BLaER1 (cell line): ENCODE results near the gene TMEM131.

Source experiments
- H3K27ac ChIP-seq: shearing (Covaris generic); formaldehyde crosslinking; 2 replicates; pipeline ENCODE4 v1.8.1; 2022
- H3K27me3 ChIP-seq: shearing (Covaris generic); formaldehyde crosslinking; 2 replicates; pipeline ENCODE4 v1.8.1; 2022
- H3K36me3 ChIP-seq: shearing (Covaris generic); formaldehyde crosslinking; 2 replicates; pipeline ENCODE4 v1.8.1; 2022
- H3K4me1 ChIP-seq: shearing (Covaris generic); formaldehyde crosslinking; 2 replicates; pipeline ENCODE4 v1.8.1; 2022
- H3K4me2 ChIP-seq: shearing (Covaris generic); formaldehyde crosslinking; 2 replicates; pipeline ENCODE4 v1.8.1; 2022
- H3K4me3 ChIP-seq: shearing (Covaris generic); formaldehyde crosslinking; 2 replicates; pipeline ENCODE4 v1.8.1; 2022
- H3K9ac ChIP-seq: shearing (Covaris generic); formaldehyde crosslinking; 2 replicates; pipeline ENCODE4 v1.8.1; 2022
- H3K9me3 ChIP-seq: shearing (Covaris generic); formaldehyde crosslinking; 2 replicates; pipeline ENCODE4 v1.8.1; 2022
- H4K20me1 ChIP-seq: shearing (Covaris generic); formaldehyde crosslinking; 2 replicates; pipeline ENCODE4 v1.8.1; 2022
- Cebpa-rat ChIP-seq: shearing (Covaris generic); IDR thresholded peaks from 2 replicates; pipeline ENCODE4 v1.8.1; 2022

Gene TMEM131

DNA sequence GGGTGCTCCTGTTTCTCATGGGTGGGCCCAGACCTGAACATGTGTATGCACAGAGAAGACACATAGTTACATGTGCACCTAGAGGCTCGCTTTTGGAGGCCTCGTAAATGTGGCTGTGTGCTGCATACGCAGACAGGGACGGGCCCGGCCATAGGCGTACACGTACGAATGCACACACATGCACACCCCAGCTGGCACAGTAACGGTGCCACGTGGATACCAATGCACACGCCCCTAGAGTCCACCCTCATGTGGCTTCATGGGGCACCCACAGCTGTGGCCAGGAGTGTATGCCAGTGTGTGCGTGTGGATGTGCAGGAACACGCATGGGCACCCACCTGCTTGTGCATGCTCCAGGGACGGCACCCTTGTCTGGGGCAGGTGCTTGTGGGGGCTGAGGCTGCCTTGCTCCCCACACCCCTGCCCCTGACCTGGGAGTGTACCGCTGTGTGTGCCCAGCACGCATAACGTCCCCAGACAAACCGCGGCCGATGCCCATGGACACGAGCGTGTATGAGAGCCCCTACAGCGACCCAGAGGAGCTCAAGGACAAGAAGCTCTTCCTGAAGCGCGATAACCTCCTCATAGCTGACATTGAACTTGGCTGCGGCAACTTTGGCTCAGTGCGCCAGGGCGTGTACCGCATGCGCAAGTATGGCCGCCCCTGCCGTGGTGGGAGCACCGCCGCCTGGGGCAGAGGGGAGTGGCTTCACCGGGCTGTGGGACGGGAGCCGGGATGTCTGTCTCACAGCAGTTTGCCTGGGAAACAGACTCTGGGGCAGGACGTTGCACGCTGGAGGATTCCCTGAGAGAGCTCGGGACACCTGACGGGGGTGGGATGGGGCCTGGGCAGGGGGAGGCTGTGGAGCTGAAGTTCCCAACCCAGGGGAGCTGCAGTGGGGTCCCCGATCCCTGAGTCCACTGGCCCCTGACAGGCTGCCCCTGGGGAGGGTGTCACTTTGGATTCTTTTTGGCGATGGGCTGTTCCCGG is 261.4 kb downstream of the TMEM131 start:
- no peak overlapping the region for H3K4me3 ChIP-seq
- no peak for TF ChIP-seq Cebpa-rat
- no peak overlapping the region for H3K4me2 ChIP-seq
- no peak overlapping the region for H3K9ac ChIP-seq
- peaks cover 65% of the 10 kb centered on the region for H3K4me1 ChIP-seq
- no peaks in the 10 kb centered on the region for H3K27me3 ChIP-seq
- H3K27ac ChIP-seq: peak overlapping the region; percentile 9; the same call in 1 of the 2 replicates
- H4K20me1 ChIP-seq: peaks cover 16% of the 10 kb centered on the region; the same call in 1 of the 2 replicates
- H3K9me3 ChIP-seq: peaks cover 13% of the 10 kb centered on the region
- H3K36me3 ChIP-seq: peaks cover 93% of the 10 kb centered on the region

DNA sequence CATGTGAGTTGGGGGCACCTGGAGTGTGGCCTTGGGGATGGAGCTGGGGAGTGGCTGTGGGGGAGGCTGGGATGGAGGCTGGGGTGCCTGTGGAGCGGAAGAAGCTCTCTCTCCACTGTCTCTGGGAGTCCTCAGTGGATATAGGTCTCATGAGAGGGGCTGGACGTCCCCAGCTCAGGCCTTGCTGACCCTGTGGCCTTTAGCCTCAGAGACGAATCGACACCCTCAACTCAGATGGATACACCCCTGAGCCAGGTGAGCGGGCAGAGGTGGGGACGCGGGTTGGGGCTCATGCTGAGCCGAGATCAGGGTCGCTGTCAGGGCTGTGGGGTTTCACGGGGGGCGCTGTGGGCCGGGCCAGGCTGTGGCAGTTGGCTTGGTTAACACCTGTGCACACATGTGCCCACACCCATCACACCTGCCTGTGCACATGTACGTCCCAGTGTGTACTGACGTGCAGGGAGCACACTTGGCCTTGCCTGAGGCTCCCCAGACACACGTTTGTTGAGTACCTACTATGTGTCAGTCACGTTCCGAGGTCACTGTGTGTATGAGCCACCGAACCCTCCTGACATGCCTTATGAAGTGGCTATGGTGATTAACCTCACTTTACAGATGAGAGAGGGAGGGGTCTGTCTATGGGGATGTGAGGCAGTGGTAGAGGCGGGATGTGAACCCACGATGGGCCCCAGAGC is 262.3 kb downstream of the TMEM131 start:
- Histone ChIP-seq H3K4me1 (peaks cover 73% of the 10 kb centered on the region), H3K4me2 (peak overlapping the region; percentile 92; the same call in 1 of the 2 replicates), H3K9ac (no peak overlapping the region), H3K36me3 (peaks cover 92% of the 10 kb centered on the region), H4K20me1 (peaks cover 16% of the 10 kb centered on the region; the same call in 1 of the 2 replicates), H3K4me3 (no peak overlapping the region), H3K27ac (peak overlapping the region; percentile 99), H3K9me3 (peaks cover 13% of the 10 kb centered on the region), H3K27me3 (no peaks in the 10 kb centered on the region)
- TF ChIP-seq Cebpa-rat: no peak

DNA sequence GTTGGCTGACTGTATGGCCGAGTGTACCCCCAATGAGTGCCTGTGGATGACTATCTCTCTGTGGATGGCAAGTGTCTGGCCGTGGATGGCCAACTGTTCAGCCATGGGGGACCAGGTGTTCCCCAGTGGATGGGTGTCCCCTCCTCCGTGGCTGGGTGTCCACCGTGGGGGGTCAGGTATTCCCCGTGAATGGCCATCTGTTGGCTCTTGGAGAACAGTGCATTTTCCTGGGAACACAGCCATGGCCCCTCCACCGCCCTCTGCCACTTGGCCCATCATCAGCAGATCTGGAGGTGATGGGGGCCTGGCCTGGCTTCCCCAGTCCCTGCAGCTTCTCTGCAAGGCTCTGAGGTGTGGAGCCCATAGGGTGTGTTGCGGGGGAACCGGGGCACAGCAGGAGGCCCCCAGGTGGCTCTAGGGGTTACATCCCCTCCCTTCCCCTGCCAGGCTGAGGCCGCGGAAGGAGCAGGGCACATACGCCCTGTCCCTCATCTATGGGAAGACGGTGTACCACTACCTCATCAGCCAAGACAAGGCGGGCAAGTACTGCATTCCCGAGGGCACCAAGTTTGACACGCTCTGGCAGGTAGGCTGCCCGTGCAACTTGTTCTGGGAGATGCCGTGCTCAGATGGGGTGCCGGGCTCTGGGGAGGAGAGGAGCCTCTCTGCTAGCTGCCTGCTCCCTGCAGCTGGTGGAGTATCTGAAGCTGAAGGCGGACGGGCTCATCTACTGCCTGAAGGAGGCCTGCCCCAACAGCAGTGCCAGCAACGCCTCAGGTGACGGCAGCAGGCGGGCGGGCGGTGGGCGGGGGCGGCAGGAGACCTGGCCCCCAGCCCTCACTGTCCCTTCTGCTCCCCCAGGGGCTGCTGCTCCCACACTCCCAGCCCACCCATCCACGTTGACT is 263.1 kb downstream of the TMEM131 start:
- Histone ChIP-seq H3K4me2 (peak overlapping the region; percentile 92), H3K36me3 (peaks cover 84% of the 10 kb centered on the region), H3K27me3 (no peaks in the 10 kb centered on the region), H3K4me3 (no peak overlapping the region), H3K27ac (peak overlapping the region; percentile 99), H3K9ac (no peak overlapping the region), H3K9me3 (peaks cover 13% of the 10 kb centered on the region), H3K4me1 (peaks cover 81% of the 10 kb centered on the region), H4K20me1 (peaks cover 16% of the 10 kb centered on the region; the same call in 1 of the 2 replicates)
- TF ChIP-seq Cebpa-rat: no peak

DNA sequence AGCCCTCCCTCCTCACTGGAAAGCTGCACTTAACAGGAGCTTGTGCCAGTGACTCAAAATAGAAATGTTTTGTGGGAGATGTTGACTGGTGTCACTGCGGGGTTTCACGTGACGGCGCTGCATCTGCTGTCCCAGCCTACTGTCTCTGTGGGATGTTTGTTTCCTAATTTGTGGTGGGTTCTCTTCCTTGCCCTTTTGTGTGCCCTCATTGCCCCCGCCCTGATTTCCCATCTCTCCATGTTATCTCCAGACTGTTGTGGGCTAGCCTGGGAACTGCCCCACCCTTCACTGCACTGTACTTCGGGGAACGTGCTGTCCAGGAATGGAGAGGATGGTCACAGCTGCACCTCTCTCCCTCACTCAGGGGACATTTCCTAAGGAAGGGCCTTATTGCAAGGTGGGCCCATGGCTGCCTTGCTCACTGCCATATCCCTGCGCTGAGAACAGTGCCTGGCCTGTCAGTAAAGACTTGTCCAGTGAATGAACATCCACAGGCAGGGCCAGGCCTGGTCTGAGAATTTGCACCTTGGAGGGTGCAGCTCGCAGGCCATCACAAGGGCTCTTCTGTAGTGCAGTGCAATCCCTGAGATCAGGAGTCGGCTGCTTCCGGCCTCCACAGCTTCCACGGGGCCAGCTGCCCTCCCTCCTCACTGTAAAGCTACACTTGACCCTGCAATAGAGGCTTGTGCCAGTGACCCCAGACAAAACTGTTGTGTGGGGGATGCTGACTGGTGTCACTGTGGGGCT is 264.3 kb downstream of the TMEM131 start:
- Histone ChIP-seq H3K27ac (peak overlapping the region; percentile 99), H3K27me3 (no peaks in the 10 kb centered on the region), H3K9ac (peak overlapping the region; percentile 65; the same call in 1 of the 2 replicates), H3K36me3 (peaks cover 78% of the 10 kb centered on the region), H3K4me2 (peak overlapping the region; percentile 92), H3K9me3 (peaks cover 13% of the 10 kb centered on the region), H3K4me3 (peak overlapping the region; percentile 22; the same call in 1 of the 2 replicates), H4K20me1 (peaks cover 16% of the 10 kb centered on the region; the same call in 1 of the 2 replicates), H3K4me1 (peaks cover 93% of the 10 kb centered on the region)
- TF ChIP-seq Cebpa-rat: no peak

DNA sequence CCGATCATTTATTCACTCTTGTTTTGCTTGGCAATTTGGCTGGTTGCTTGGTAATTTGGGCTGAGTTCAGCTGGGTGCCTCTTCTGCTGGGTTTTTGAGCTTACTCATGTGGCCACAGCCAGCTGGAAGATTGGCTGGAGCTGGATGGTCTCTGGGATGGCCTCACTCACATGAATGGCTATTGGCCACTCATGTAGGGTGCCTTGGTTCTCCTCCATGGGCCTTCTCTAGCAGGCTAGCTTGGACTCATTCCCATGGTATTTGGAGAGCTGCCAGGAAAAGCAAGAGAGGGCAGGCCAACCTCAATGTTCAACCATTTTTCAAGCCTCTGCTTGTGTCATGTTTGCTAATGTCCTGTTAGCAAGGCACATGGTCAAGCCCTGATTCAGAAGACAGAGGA is 265.5 kb downstream of the TMEM131 start:
- Histone ChIP-seq H3K9ac (no peak overlapping the region), H3K9me3 (peaks cover 13% of the 10 kb centered on the region), H3K4me1 (peaks cover 94% of the 10 kb centered on the region), H3K4me3 (peak overlapping the region; percentile 35), H3K27me3 (no peaks in the 10 kb centered on the region), H3K36me3 (peaks cover 69% of the 10 kb centered on the region), H3K4me2 (peak overlapping the region; percentile 92), H4K20me1 (peaks cover 16% of the 10 kb centered on the region; the same call in 1 of the 2 replicates), H3K27ac (peak overlapping the region; percentile 99)
- TF ChIP-seq Cebpa-rat: no peak

DNA sequence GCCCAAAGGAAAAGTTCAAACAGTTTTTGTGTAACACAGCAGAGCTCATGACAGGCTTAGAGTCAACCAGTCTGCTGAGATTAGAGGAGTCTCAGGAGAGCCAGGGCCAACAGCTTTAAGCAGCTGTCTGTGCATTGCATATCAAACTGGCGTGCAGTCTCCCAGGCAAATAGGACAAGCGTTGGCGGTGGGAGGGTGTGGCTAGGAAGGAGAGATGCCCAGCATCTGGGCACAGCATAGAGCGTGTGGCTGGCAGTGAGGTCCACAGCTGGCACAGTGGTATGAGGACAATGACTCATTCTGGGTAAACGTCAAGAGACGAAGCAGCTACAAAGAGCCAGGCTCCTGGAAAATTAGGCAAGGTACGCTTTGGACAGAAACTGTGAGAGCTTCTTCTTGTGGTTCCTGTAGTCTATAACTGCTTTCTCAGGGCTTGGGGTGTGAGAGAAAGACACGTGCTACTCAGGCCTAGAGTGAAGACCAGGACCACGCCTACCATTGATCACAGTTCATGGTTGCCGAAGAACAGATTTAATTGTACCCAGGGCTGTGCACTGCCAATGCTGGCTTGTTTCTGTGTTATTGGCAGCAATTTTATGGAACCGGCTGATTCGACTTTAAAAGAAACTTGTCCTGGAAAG is 267.5 kb downstream of the TMEM131 start:
- Histone ChIP-seq H3K4me3 (peak overlapping the region; percentile 45), H3K4me2 (peak overlapping the region; percentile 92), H3K9me3 (peaks cover 13% of the 10 kb centered on the region), H3K27me3 (no peaks in the 10 kb centered on the region), H3K27ac (peak overlapping the region; percentile 99), H4K20me1 (peaks cover 16% of the 10 kb centered on the region; the same call in 1 of the 2 replicates), H3K9ac (peak overlapping the region; percentile 78), H3K4me1 (peaks cover 100% of the 10 kb centered on the region), H3K36me3 (peaks cover 68% of the 10 kb centered on the region)
- peak; percentile 48; the same call in 1 of the 2 replicates for TF ChIP-seq Cebpa-rat

DNA sequence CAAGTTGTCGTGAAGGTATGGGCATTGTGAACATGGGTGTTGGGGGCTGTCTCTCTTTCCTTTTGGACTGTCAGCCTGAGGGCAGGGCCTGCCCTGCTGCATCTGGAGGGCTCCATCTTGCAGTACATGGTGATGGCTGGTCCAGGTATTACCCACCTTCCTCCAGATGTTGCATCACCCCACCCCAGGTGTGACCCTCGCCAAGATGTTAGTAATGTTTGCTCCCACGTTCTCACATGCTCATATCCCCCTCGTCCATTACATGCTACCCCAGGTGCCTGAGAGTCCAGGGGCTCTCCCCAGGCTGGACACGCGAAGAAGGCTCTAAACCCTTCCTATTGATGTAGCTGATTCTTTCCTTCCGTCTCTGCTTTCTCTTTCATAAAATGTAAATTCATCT is 268.5 kb downstream of the TMEM131 start:
- Histone ChIP-seq H3K36me3 (peaks cover 65% of the 10 kb centered on the region), H3K27me3 (no peaks in the 10 kb centered on the region), H3K9me3 (peaks cover 13% of the 10 kb centered on the region), H4K20me1 (peaks cover 9% of the 10 kb centered on the region; the same call in 1 of the 2 replicates), H3K4me2 (peak overlapping the region; percentile 92), H3K27ac (peak overlapping the region; percentile 99), H3K9ac (peak overlapping the region; percentile 78), H3K4me3 (peak overlapping the region; percentile 45), H3K4me1 (peaks cover 100% of the 10 kb centered on the region)
- TF ChIP-seq Cebpa-rat: no peak
